Measurements from ENCODE around the gene CACNA2D3. TPM values are rescaled to one million over a fixed set of nuclear protein-coding genes. Genes with fewer than 3 reads are reported as not detected.

Gene CACNA2D3
- total and polyA plus RNA-seq, 2 donors from 2014 or later: 5.7 to 11.2 TPM

- H3K9ac ChIP-seq (ENCODE audit: low read length in 3 of 3): no peak overlapping the region
- no peak overlapping the region for H3K27ac ChIP-seq (ENCODE audit: low read depth in 2 of 2, low read length in 2 of 2)
- no peaks in the 10 kb centered on the region for H3K9me3 ChIP-seq (ENCODE audit: control insufficient read depth in 2 of 3, insufficient read depth in 1 of 3, low read length in 3 of 3)
- peaks cover 0 to 2% (median 0%) of the 10 kb centered on the region in 3 donors for H3K4me1 ChIP-seq (ENCODE audit: control insufficient read depth in 2 of 3, insufficient read depth in 2 of 3, low read depth in 1 of 3, low read length in 3 of 3)
- no peaks in the 10 kb centered on the region for H3K27me3 ChIP-seq (ENCODE audit: control insufficient read depth, insufficient read depth, low read length)
- DNase-seq: no peak
- TF ChIP-seq, protein P1, sequence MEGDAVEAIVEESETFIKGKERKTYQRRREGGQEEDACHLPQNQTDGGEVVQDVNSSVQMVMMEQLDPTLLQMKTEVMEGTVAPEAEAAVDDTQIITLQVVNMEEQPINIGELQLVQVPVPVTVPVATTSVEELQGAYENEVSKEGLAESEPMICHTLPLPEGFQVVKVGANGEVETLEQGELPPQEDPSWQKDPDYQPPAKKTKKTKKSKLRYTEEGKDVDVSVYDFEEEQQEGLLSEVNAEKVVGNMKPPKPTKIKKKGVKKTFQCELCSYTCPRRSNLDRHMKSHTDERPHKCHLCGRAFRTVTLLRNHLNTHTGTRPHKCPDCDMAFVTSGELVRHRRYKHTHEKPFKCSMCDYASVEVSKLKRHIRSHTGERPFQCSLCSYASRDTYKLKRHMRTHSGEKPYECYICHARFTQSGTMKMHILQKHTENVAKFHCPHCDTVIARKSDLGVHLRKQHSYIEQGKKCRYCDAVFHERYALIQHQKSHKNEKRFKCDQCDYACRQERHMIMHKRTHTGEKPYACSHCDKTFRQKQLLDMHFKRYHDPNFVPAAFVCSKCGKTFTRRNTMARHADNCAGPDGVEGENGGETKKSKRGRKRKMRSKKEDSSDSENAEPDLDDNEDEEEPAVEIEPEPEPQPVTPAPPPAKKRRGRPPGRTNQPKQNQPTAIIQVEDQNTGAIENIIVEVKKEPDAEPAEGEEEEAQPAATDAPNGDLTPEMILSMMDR (IDR thresholded peaks at IDR 0.05; ENCODE audit: borderline replicate concordance, extremely low read depth, insufficient read depth): no peak
- intact Hi-C loops (cut with DNase I): no loop called here
- no peak for FAIRE-seq
- H3K36me3 ChIP-seq (ENCODE audit: control insufficient read depth in 2 of 3, insufficient read depth in 3 of 3, low read length in 3 of 3): no peaks in the 10 kb centered on the region
- H3K4me3 ChIP-seq (ENCODE audit: low read length in 3 of 3): no peak overlapping the region
These were observed 728.2 kb downstream of the CACNA2D3 start for GRCh38 chr3:54850484-54851018.

DNA sequence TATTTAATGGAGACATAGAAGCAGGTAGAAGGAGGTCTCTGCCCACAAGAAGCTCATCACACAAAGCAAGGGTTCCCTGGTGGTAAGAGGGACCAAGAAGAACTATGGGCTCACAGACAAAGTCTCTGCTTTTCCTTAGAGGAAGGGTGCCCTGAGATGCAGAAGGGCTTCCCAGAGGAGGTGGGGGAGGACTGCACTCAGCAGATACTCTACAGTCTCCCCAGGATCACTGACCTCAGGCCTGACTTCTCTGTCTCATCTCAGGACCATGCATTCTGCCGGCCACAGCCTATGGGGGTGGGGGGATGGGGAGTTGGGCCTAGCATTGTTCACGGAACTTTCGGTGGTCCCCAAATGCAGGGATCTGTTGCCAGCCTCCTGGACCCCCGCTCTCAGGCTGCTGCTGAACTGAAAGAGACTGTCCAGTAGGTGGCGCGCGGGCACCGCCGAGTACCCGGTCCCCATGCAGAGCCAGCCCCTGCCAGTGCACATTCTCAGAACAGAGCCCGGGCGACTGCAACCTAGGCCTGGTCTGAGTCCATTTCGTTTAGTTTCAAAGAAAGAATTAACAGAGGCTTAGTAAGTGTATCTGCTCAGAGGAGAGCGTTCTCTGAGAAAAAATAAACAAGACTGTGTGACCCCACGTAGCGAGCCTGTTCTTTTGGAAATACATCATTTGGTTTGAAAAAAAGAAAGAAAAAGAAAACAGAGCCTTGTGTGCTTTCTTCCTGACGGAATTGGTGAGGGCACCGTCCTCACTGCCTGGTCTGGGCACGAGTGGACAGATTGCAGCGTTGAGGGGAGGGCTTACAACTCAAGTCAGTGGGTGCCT lies 731.4 kb downstream of the CACNA2D3 start:
- TF ChIP-seq, protein P1 (IDR thresholded peaks at IDR 0.05; ENCODE audit: borderline replicate concordance, extremely low read depth, insufficient read depth): peak; percentile 78
- no peaks in the 10 kb centered on the region for H3K27me3 ChIP-seq (ENCODE audit: control insufficient read depth, insufficient read depth, low read length)
- H3K27ac ChIP-seq (ENCODE audit: low read depth in 2 of 2, low read length in 2 of 2): no peak overlapping the region
- H3K9ac ChIP-seq (ENCODE audit: low read length in 3 of 3): no peak overlapping the region
- FAIRE-seq: no peak
- intact Hi-C loops (cut with DNase I): no loop called here
- DNase-seq: peak; percentile 81 to 92 (median 85)
- no peak overlapping the region for H3K4me3 ChIP-seq (ENCODE audit: low read length in 3 of 3)
- no peaks in the 10 kb centered on the region for H3K9me3 ChIP-seq (ENCODE audit: control insufficient read depth in 2 of 3, insufficient read depth in 1 of 3, low read length in 3 of 3)
- H3K36me3 ChIP-seq (ENCODE audit: control insufficient read depth in 2 of 3, insufficient read depth in 3 of 3, low read length in 3 of 3): no peaks in the 10 kb centered on the region
- H3K4me1 ChIP-seq (ENCODE audit: control insufficient read depth in 2 of 3, insufficient read depth in 2 of 3, low read depth in 1 of 3, low read length in 3 of 3): no peaks in the 10 kb centered on the region

- Histone ChIP-seq H3K4me3 (ENCODE audit: low read length in 3 of 3) (no peak overlapping the region), H3K9ac (ENCODE audit: low read length in 3 of 3) (no peak overlapping the region), H3K27me3 (ENCODE audit: control insufficient read depth, insufficient read depth, low read length) (no peaks in the 10 kb centered on the region), H3K9me3 (ENCODE audit: control insufficient read depth in 2 of 3, insufficient read depth in 1 of 3, low read length in 3 of 3) (no peaks in the 10 kb centered on the region), H3K27ac (ENCODE audit: low read depth in 2 of 2, low read length in 2 of 2) (no peak overlapping the region), H3K36me3 (ENCODE audit: control insufficient read depth in 2 of 3, insufficient read depth in 3 of 3, low read length in 3 of 3) (no peaks in the 10 kb centered on the region), H3K4me1 (ENCODE audit: control insufficient read depth in 2 of 3, insufficient read depth in 2 of 3, low read depth in 1 of 3, low read length in 3 of 3) (no peaks in the 10 kb centered on the region)
- TF ChIP-seq, protein P1 (IDR thresholded peaks at IDR 0.05; ENCODE audit: borderline replicate concordance, extremely low read depth, insufficient read depth): no peak
- intact Hi-C loops (cut with DNase I): no loop called here
- FAIRE-seq (no peak), DNase-seq (no peak)
These were observed 733.9 kb downstream of the CACNA2D3 start for GRCh38 chr3:54856271-54856670.

Data from kidney (tissue), 14 donors.